ENCODE results near the gene TRIML1.

- TF ChIP-seq, protein P1, sequence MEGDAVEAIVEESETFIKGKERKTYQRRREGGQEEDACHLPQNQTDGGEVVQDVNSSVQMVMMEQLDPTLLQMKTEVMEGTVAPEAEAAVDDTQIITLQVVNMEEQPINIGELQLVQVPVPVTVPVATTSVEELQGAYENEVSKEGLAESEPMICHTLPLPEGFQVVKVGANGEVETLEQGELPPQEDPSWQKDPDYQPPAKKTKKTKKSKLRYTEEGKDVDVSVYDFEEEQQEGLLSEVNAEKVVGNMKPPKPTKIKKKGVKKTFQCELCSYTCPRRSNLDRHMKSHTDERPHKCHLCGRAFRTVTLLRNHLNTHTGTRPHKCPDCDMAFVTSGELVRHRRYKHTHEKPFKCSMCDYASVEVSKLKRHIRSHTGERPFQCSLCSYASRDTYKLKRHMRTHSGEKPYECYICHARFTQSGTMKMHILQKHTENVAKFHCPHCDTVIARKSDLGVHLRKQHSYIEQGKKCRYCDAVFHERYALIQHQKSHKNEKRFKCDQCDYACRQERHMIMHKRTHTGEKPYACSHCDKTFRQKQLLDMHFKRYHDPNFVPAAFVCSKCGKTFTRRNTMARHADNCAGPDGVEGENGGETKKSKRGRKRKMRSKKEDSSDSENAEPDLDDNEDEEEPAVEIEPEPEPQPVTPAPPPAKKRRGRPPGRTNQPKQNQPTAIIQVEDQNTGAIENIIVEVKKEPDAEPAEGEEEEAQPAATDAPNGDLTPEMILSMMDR (IDR thresholded peaks at IDR 0.05): no peak
- no peak for TF ChIP-seq EZH2phosphoT487 (IDR thresholded peaks at IDR 0.05)
- no peak for TF ChIP-seq EZH2 (IDR thresholded peaks at IDR 0.05)
Measured at GRCh38 chr4:188161167-188161566, 21.9 kb downstream of the TRIML1 start.

Data from neural progenitor cell (in vitro differentiated cells).